ENCODE measurements around the gene EEF1G.
A peak's percentile ranks its signal among the peaks of the same experiment; 100 is the strongest.

EEF1G gene

DNA sequence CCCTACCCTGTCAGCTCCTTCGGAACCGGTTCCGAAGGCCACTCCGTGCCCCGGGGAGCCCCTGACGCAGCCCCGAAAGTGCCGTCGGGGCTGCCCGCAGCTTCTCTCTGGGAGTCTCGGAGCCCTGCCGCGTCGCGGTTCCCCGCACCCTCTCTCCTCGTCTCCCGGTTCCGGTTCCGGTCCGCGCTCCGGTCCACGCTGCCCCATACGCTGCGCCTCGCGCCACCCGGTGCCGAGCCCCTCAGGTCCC lies 27.4 kb upstream of the EEF1G start:
- H3K36me3 ChIP-seq (replicated peaks; ENCODE audit: insufficient read depth, low read length): peaks cover 17% of the 10 kb centered on the region
- peak overlapping the region; percentile 97 for H3K9ac ChIP-seq (ENCODE audit: low read length)
- no peaks in the 10 kb centered on the region for H4K20me1 ChIP-seq (ENCODE audit: insufficient read depth, low read length)
- peaks cover 10% of the 10 kb centered on the region for H3K4me1 ChIP-seq (ENCODE audit: low read length)
- peak overlapping the region; percentile 86 for H3K27ac ChIP-seq (ENCODE audit: low read length)
- no peak for TF ChIP-seq EZH2phosphoT487 (IDR thresholded peaks at IDR 0.05; ENCODE audit: low read length)
- TF ChIP-seq, protein P1, sequence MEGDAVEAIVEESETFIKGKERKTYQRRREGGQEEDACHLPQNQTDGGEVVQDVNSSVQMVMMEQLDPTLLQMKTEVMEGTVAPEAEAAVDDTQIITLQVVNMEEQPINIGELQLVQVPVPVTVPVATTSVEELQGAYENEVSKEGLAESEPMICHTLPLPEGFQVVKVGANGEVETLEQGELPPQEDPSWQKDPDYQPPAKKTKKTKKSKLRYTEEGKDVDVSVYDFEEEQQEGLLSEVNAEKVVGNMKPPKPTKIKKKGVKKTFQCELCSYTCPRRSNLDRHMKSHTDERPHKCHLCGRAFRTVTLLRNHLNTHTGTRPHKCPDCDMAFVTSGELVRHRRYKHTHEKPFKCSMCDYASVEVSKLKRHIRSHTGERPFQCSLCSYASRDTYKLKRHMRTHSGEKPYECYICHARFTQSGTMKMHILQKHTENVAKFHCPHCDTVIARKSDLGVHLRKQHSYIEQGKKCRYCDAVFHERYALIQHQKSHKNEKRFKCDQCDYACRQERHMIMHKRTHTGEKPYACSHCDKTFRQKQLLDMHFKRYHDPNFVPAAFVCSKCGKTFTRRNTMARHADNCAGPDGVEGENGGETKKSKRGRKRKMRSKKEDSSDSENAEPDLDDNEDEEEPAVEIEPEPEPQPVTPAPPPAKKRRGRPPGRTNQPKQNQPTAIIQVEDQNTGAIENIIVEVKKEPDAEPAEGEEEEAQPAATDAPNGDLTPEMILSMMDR (IDR thresholded peaks at IDR 0.05; ENCODE audit: low read length): no peak
- TF ChIP-seq EZH2 (optimal IDR thresholded peaks at IDR 0.05; ENCODE audit: low read depth, low read length): no peak
- H3K27me3 ChIP-seq (replicated peaks; ENCODE audit: insufficient read depth, low read length): no peaks in the 10 kb centered on the region
- no peaks in the 10 kb centered on the region for H3K9me2 ChIP-seq (replicated peaks; ENCODE audit: insufficient read depth, low read length)
- H3K79me2 ChIP-seq (ENCODE audit: low read length): peaks cover 49% of the 10 kb centered on the region
- peak overlapping the region; percentile 67 for H2AFZ ChIP-seq (ENCODE audit: low read length)
- peaks cover 21% of the 10 kb centered on the region for H3F3A ChIP-seq (ENCODE audit: insufficient read depth, low read length)
- H3K9me3 ChIP-seq (replicated peaks; ENCODE audit: insufficient read depth, low read length): no peaks in the 10 kb centered on the region
- H3K4me2 ChIP-seq (ENCODE audit: low read depth, low read length): peak overlapping the region; percentile 97
- peak; percentile 31 for DNase-seq
- peak overlapping the region; percentile 92 for H3K4me3 ChIP-seq (ENCODE audit: low read length)

GRCh38 chr11:62600367-62601121 lies 26.9 kb upstream of the EEF1G start:
- DNase-seq: peak; percentile 44
- H2AFZ ChIP-seq (ENCODE audit: low read length): peak overlapping the region; percentile 67

GRCh38 chr11:62599901-62600300 lies 26.2 kb upstream of the EEF1G start:
- peaks cover 21% of the 10 kb centered on the region for H3F3A ChIP-seq (ENCODE audit: insufficient read depth, low read length)
- no peaks in the 10 kb centered on the region for H3K9me3 ChIP-seq (replicated peaks; ENCODE audit: insufficient read depth, low read length)
- H2AFZ ChIP-seq (ENCODE audit: low read length): no peak overlapping the region
- peaks cover 54% of the 10 kb centered on the region for H3K79me2 ChIP-seq (ENCODE audit: low read length)
- peaks cover 10% of the 10 kb centered on the region for H3K4me1 ChIP-seq (ENCODE audit: low read length)
- H3K27me3 ChIP-seq (replicated peaks; ENCODE audit: insufficient read depth, low read length): no peaks in the 10 kb centered on the region
- H3K4me2 ChIP-seq (ENCODE audit: low read depth, low read length): peak overlapping the region; percentile 97
- H3K27ac ChIP-seq (ENCODE audit: low read length): peak overlapping the region; percentile 86; the same call in 1 of the 2 replicates
- no peaks in the 10 kb centered on the region for H4K20me1 ChIP-seq (ENCODE audit: insufficient read depth, low read length)
- H3K9ac ChIP-seq (ENCODE audit: low read length): peak overlapping the region; percentile 97; the same call in 1 of the 2 replicates
- H3K4me3 ChIP-seq (ENCODE audit: low read length): peak overlapping the region; percentile 92
- no peak for DNase-seq
- no peak for TF ChIP-seq EZH2phosphoT487 (IDR thresholded peaks at IDR 0.05; ENCODE audit: low read length)
- TF ChIP-seq, protein P1 (IDR thresholded peaks at IDR 0.05; ENCODE audit: low read length): no peak
- no peak for TF ChIP-seq EZH2 (optimal IDR thresholded peaks at IDR 0.05; ENCODE audit: low read depth, low read length)
- H3K9me2 ChIP-seq (replicated peaks; ENCODE audit: insufficient read depth, low read length): no peaks in the 10 kb centered on the region
- peaks cover 22% of the 10 kb centered on the region for H3K36me3 ChIP-seq (replicated peaks; ENCODE audit: insufficient read depth, low read length)

More at GRCh38 chr11:62600367-62601121, 26.9 kb upstream of the EEF1G start:
- Histone ChIP-seq H3K4me1 (ENCODE audit: low read length) (peaks cover 10% of the 10 kb centered on the region), H3K27ac (ENCODE audit: low read length) (peak overlapping the region; percentile 86), H3F3A (ENCODE audit: insufficient read depth, low read length) (peaks cover 21% of the 10 kb centered on the region), H3K36me3 (replicated peaks; ENCODE audit: insufficient read depth, low read length) (peaks cover 22% of the 10 kb centered on the region), H3K9me2 (replicated peaks; ENCODE audit: insufficient read depth, low read length) (no peaks in the 10 kb centered on the region), H4K20me1 (ENCODE audit: insufficient read depth, low read length) (no peaks in the 10 kb centered on the region), H3K79me2 (ENCODE audit: low read length) (peaks cover 52% of the 10 kb centered on the region), H3K27me3 (replicated peaks; ENCODE audit: insufficient read depth, low read length) (no peaks in the 10 kb centered on the region), H3K4me3 (ENCODE audit: low read length) (peak overlapping the region; percentile 92), H3K4me2 (ENCODE audit: low read depth, low read length) (peak overlapping the region; percentile 97), H3K9me3 (replicated peaks; ENCODE audit: insufficient read depth, low read length) (no peaks in the 10 kb centered on the region), H3K9ac (ENCODE audit: low read length) (peak overlapping the region; percentile 97)
- no peak for TF ChIP-seq EZH2 (optimal IDR thresholded peaks at IDR 0.05; ENCODE audit: low read depth, low read length)
- no peak for TF ChIP-seq EZH2phosphoT487 (IDR thresholded peaks at IDR 0.05; ENCODE audit: low read length)
- TF ChIP-seq, protein P1 (IDR thresholded peaks at IDR 0.05; ENCODE audit: low read length): no peak
